Measurements from ENCODE around the gene NET1.

NET1 gene

DNA sequence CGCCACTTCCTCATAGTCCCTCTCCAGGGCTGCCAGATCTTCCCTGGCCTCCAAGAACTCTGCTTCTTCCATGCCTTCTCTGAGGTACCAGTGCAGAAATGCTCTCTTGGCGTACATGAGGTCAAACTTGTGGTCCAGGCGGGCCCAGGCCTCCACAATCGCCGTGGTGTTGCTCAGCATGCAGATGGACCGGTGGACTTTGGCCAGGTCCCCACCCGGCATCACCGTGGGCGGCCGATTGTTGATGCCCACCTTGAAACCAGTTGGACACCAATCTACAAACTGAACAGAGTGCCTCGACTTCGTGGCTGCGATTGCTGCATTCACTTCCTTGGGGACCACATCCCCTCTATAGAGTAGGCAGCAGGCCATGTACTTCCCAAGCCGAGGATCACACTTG lies 18.8 kb upstream of the NET1 start:
- H3K27me3 ChIP-seq (ENCODE audit: low read depth, low read length): no peaks in the 10 kb centered on the region
- H3K4me1 ChIP-seq (ENCODE audit: low read length): no peaks in the 10 kb centered on the region
- H3K36me3 ChIP-seq (replicated peaks; ENCODE audit: low read depth, low read length): no peaks in the 10 kb centered on the region
- no peaks in the 10 kb centered on the region for H4K20me1 ChIP-seq (ENCODE audit: insufficient read depth, low read length)
- no peak overlapping the region for H3K4me2 ChIP-seq (ENCODE audit: low read length)
- no peak overlapping the region for H3K4me3 ChIP-seq (ENCODE audit: low read length)
- no peak for TF ChIP-seq EZH2phosphoT487 (IDR thresholded peaks at IDR 0.05; ENCODE audit: low read depth)
- TF ChIP-seq, protein P1, sequence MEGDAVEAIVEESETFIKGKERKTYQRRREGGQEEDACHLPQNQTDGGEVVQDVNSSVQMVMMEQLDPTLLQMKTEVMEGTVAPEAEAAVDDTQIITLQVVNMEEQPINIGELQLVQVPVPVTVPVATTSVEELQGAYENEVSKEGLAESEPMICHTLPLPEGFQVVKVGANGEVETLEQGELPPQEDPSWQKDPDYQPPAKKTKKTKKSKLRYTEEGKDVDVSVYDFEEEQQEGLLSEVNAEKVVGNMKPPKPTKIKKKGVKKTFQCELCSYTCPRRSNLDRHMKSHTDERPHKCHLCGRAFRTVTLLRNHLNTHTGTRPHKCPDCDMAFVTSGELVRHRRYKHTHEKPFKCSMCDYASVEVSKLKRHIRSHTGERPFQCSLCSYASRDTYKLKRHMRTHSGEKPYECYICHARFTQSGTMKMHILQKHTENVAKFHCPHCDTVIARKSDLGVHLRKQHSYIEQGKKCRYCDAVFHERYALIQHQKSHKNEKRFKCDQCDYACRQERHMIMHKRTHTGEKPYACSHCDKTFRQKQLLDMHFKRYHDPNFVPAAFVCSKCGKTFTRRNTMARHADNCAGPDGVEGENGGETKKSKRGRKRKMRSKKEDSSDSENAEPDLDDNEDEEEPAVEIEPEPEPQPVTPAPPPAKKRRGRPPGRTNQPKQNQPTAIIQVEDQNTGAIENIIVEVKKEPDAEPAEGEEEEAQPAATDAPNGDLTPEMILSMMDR (IDR thresholded peaks at IDR 0.05; ENCODE audit: low read depth, low read length): no peak
- H3K79me2 ChIP-seq (ENCODE audit: low read length): no peaks in the 10 kb centered on the region
- H2AFZ ChIP-seq (ENCODE audit: low read depth, low read length): no peak overlapping the region
- no peak overlapping the region for H3K27ac ChIP-seq (ENCODE audit: low read length)
- no peak overlapping the region for H3K9ac ChIP-seq (ENCODE audit: low read length)
- H3K9me3 ChIP-seq (ENCODE audit: insufficient read depth, low read length): peaks cover 19% of the 10 kb centered on the region; the same call in 1 of the 2 replicates

DNA sequence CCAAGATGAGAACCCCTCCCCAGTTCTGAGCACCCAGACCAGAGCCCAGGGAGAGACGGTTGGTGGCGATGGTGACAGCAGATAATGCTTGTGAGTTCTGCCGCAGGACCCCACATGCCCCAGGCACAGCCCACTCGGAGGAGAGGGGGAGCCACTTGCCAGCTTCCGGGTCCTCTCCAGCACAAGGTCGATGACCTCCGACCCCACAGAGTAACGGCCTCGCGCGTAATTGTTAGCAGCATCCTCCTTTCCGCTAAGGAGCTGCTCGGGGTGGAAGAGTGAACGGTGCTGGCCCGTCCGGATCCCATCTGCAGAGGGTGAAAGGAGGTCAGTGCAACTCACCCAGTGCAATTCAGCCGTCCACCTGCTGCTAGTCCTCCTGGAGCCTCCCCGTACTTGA lies 17.2 kb upstream of the NET1 start:
- no peak for TF ChIP-seq EZH2phosphoT487 (IDR thresholded peaks at IDR 0.05; ENCODE audit: low read depth)
- TF ChIP-seq, protein P1 (IDR thresholded peaks at IDR 0.05; ENCODE audit: low read depth, low read length): no peak
- H3K4me3 ChIP-seq (ENCODE audit: low read length): no peak overlapping the region
- no peaks in the 10 kb centered on the region for H3K27me3 ChIP-seq (ENCODE audit: low read depth, low read length)

DNA sequence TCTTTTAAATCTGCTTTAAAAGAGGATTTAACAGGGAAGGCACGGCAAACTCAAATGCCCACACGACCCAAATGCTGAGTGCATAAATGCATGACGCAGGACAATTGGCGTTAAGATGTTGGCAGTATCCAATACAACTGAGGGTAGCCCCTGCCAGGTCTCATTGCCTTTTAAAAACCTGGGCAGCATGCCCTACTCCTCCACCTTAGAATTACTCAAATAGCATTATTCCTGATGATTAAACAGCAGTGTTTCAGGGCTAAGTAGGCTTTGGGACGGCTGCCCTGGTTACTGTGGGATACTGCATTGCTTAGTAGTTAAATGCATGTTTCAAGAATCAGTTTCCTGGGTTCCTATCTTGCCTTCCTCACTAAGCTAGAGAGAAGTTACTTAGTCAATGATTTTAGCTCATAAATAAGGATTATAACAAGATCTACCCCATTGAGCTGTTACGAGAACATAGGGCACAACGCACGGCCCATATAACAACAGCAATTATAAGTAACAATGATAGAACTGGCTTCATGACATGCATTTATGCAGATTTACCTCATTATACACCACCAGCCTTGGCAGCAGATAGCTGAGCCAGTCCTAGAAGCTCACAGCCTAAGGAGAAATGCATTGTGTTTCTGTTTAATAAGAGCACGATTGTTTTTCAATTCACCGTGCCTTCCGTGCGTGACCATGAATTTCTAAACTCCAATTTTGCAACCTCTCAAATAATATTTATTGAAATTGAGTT lies 15.6 kb upstream of the NET1 start:
- TF ChIP-seq EZH2phosphoT487 (IDR thresholded peaks at IDR 0.05; ENCODE audit: low read depth): no peak
- TF ChIP-seq, protein P1 (IDR thresholded peaks at IDR 0.05; ENCODE audit: low read depth, low read length): no peak
- no peaks in the 10 kb centered on the region for H3K4me1 ChIP-seq (ENCODE audit: low read length)
- H4K20me1 ChIP-seq (ENCODE audit: insufficient read depth, low read length): no peaks in the 10 kb centered on the region
- no peak overlapping the region for H3K27ac ChIP-seq (ENCODE audit: low read length)
- H3K27me3 ChIP-seq (ENCODE audit: low read depth, low read length): no peaks in the 10 kb centered on the region
- 0 out of 2 replicates have a peak, but pooled peaks cover 2% of the 10 kb centered on the region for H3K9me3 ChIP-seq (ENCODE audit: insufficient read depth, low read length)
- no peak overlapping the region for H3K9ac ChIP-seq (ENCODE audit: low read length)
- H2AFZ ChIP-seq (ENCODE audit: low read depth, low read length): no peak overlapping the region
- no peaks in the 10 kb centered on the region for H3K36me3 ChIP-seq (replicated peaks; ENCODE audit: low read depth, low read length)
- no peak overlapping the region for H3K4me3 ChIP-seq (ENCODE audit: low read length)
- H3K79me2 ChIP-seq (ENCODE audit: low read length): no peaks in the 10 kb centered on the region
- no peak overlapping the region for H3K4me2 ChIP-seq (ENCODE audit: low read length)

More for the DNA sequence above, 17.2 kb upstream of the NET1 start:
- H2AFZ ChIP-seq (ENCODE audit: low read depth, low read length): no peak overlapping the region
- peaks cover 11% of the 10 kb centered on the region; the same call in 1 of the 2 replicates for H3K9me3 ChIP-seq (ENCODE audit: insufficient read depth, low read length)
- H3K4me2 ChIP-seq (ENCODE audit: low read length): no peak overlapping the region
- H3K36me3 ChIP-seq (replicated peaks; ENCODE audit: low read depth, low read length): no peaks in the 10 kb centered on the region
- H3K79me2 ChIP-seq (ENCODE audit: low read length): no peaks in the 10 kb centered on the region
- H3K9ac ChIP-seq (ENCODE audit: low read length): no peak overlapping the region
- no peak overlapping the region for H3K27ac ChIP-seq (ENCODE audit: low read length)
- H4K20me1 ChIP-seq (ENCODE audit: insufficient read depth, low read length): no peaks in the 10 kb centered on the region
- H3K4me1 ChIP-seq (ENCODE audit: low read length): no peaks in the 10 kb centered on the region

DNA sequence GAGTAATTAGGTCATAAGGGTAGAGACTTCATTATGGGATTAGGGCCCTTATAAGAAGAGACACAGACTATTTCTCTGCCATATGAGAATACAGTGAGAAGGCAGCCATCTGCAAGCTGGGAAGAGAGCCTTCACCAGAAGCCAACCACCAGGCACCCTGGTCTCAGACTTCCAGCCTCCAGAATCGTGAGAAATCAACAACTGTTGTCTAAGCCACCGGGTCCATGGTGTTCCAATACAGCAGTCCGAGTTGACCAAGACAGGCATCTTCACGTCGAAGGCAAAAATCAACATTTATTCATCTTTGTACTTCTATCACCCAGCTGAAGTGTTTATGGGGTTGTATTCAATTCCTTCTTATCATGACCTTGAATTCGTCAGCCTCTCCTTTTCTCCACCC lies 13.0 kb upstream of the NET1 start:
- Histone ChIP-seq H3K36me3 (replicated peaks; ENCODE audit: low read depth, low read length) (no peaks in the 10 kb centered on the region), H2AFZ (ENCODE audit: low read depth, low read length) (no peak overlapping the region), H4K20me1 (ENCODE audit: insufficient read depth, low read length) (no peaks in the 10 kb centered on the region), H3K9me3 (ENCODE audit: insufficient read depth, low read length) (no peaks in the 10 kb centered on the region), H3K4me1 (ENCODE audit: low read length) (no peaks in the 10 kb centered on the region), H3K4me3 (ENCODE audit: low read length) (no peak overlapping the region), H3K9ac (ENCODE audit: low read length) (no peak overlapping the region), H3K4me2 (ENCODE audit: low read length) (no peak overlapping the region), H3K27ac (ENCODE audit: low read length) (no peak overlapping the region), H3K27me3 (ENCODE audit: low read depth, low read length) (no peaks in the 10 kb centered on the region), H3K79me2 (ENCODE audit: low read length) (no peaks in the 10 kb centered on the region)
- TF ChIP-seq, protein P1 (IDR thresholded peaks at IDR 0.05; ENCODE audit: low read depth, low read length): no peak
- TF ChIP-seq EZH2phosphoT487 (IDR thresholded peaks at IDR 0.05; ENCODE audit: low read depth): no peak
